Panc1 (cell line): ENCODE results near the gene DRAXIN. TPM values are rescaled to one million over a fixed set of nuclear protein-coding genes. Genes with fewer than 3 reads are reported as not detected.

Source experiments
- ATAC-seq: fragments of 200-7000 bp; cut with Tn5 transposase; 2 replicates; pipeline ENCODE4 v1.9.1; 2020; ENCODE audit warnings: mild to moderate bottlenecking, moderate library complexity
- BruUV-seq: library from RNA; stranded (reverse); fragments of 400-500 nt; replicated peaks from 2 replicates; lab custom pipeline; 2021; lab: Mats Ljungman, UMichigan
- CTCF ChIA-PET: fragments of 300-600 bp; sonication (Branson Sonifier 250); formaldehyde crosslinking; loops from one replicate; lab custom pipeline; 2022; ENCODE audit warnings: antibody characterized with exemption; lab: Charles Lee
- POLR2A ChIA-PET: fragments of 300-600 bp; sonication (Branson Sonifier 250); formaldehyde crosslinking; loops from one replicate; lab custom pipeline; 2022; ENCODE audit warnings: antibody characterized with exemption; lab: Charles Lee
- DNase-seq: peaks from one replicate; pipeline ENCODE4 v3.0.0-alpha.2; 2010; ENCODE audit warnings: low read depth, low spot score
- H3K27ac ChIP-seq: 2 replicates; pipeline ENCODE4 v1.5.1; 2011; ENCODE audit warnings: mild to moderate bottlenecking, low read length, inconsistent platforms
- H3K27me3 ChIP-seq: fragments of 200-500 bp; sonication (Bioruptor generic); 2 replicates; pipeline ENCODE4 v1.6.0; 2014; ENCODE audit warnings: low read length, inconsistent platforms; ENCODE audit not compliant: control insufficient read depth, insufficient read depth
- H3K36me3 ChIP-seq: fragments of 200-500 bp; sonication (Bioruptor generic); 2 replicates; pipeline ENCODE4 v1.5.1; 2014; ENCODE audit warnings: inconsistent platforms, mild to moderate bottlenecking, low read length, moderate library complexity; ENCODE audit not compliant: control insufficient read depth, insufficient read depth
- H3K4me1 ChIP-seq: 2 replicates; pipeline ENCODE4 v1.5.1; 2011; ENCODE audit warnings: inconsistent platforms, mild to moderate bottlenecking, low read length, moderate library complexity; ENCODE audit not compliant: control insufficient read depth, insufficient read depth
- H3K4me3 ChIP-seq, 2 experiments: 2 replicates each; pipeline ENCODE4 v1.5.1; 2011 to 2012; ENCODE audit warnings: low read depth in 2 of 2, low read length in 2 of 2, mild to moderate bottlenecking in 2 of 2, inconsistent platforms in 1 of 2, moderate library complexity in 1 of 2
- H3K9me3 ChIP-seq: fragments of 200-500 bp; sonication (Bioruptor generic); 2 replicates; pipeline ENCODE4 v1.5.1; 2014; ENCODE audit warnings: low read depth, mild to moderate bottlenecking, inconsistent platforms, low read length, moderate library complexity; ENCODE audit not compliant: control insufficient read depth, insufficient read depth
- CTCF ChIP-seq: fragments of 450-650 bp; IDR thresholded peaks from 2 replicates; pipeline ENCODE4 v1.5.1; 2017; ENCODE audit warnings: mild to moderate bottlenecking
- POLR2AphosphoS5 ChIP-seq: IDR thresholded peaks from 2 replicates; pipeline ENCODE4 v1.6.1; 2012; ENCODE audit warnings: mild to moderate bottlenecking, low read depth, low read length, moderate library complexity
- REST ChIP-seq, 2 experiments: IDR thresholded peaks; 2 replicates each; pipeline ENCODE4 v1.6.1; 2011 to 2012; ENCODE audit warnings: low read depth in 2 of 2, control low read depth in 1 of 2, low read length in 1 of 2, mild to moderate bottlenecking in 1 of 2, moderate library complexity in 1 of 2; ENCODE audit not compliant: insufficient read depth in 1 of 2
- SIN3A ChIP-seq: IDR thresholded peaks from 2 replicates; pipeline ENCODE4 v1.6.1; 2012; ENCODE audit warnings: low read depth, mild to moderate bottlenecking, low read length, moderate library complexity, borderline replicate concordance; ENCODE audit not compliant: insufficient read depth
- TCF7L2 ChIP-seq: IDR thresholded peaks from 2 replicates; pipeline ENCODE4 v1.6.1; 2011; ENCODE audit warnings: mild to moderate bottlenecking, low read depth, low read length, inconsistent platforms
- in situ Hi-C: cut with HindIII; loops from 2 replicates; pipeline ENCODE4 v1.10.0; 2016; ENCODE audit warnings: low sequenced_read_pairs, low pct_unique_long_range_greater_than_20kb
- intact Hi-C: fragments of 100-400 bp; cut with micrococcal nuclease; formaldehyde crosslinking; loops from one replicate; pipeline ENCODE4 v1.10.0; 2022; ENCODE audit not compliant: unreplicated experiment
- total RNA-seq: library from RNA; stranded (reverse); gene quantifications from one replicate; pipeline ENCODE4 v1.2.1, GENCODE V29; 2021; ENCODE audit not compliant: unreplicated experiment

Gene DRAXIN
- total RNA-seq, 1 experiment from 2014 or later: 0.13 TPM

GRCh38 chr1:11729498-11730428 lies 38.3 kb downstream of the DRAXIN start:
- Histone ChIP-seq H3K4me1 (peaks cover 11% of the 10 kb centered on the region; the same call in 1 of the 2 replicates), H3K9me3 (no peaks in the 10 kb centered on the region), H3K27ac (no peak overlapping the region), H3K4me3 (no peak overlapping the region), H3K36me3 (no peaks in the 10 kb centered on the region), H3K27me3 (no peaks in the 10 kb centered on the region)
- BruUV-seq: no TSS peak
- DNase-seq: no peak
- ATAC-seq: no peak
- intact Hi-C loops (no loop called here), in situ Hi-C loops (no loop called here)
- ChIA-PET CTCF (no interaction called here), POLR2A (no interaction called here)
- TF ChIP-seq REST (IDR thresholded peaks at IDR 0.05; ENCODE audit: insufficient read depth in 1 of 2, low read depth in 2 of 2, low read length in 1 of 2) (no peak), TCF7L2 (no peak)

GRCh38 chr1:11730429-11730891 lies 39.0 kb downstream of the DRAXIN start:
- Histone ChIP-seq H3K9me3 (no peaks in the 10 kb centered on the region), H3K27me3 (no peaks in the 10 kb centered on the region), H3K36me3 (no peaks in the 10 kb centered on the region), H3K4me1 (peaks cover 12% of the 10 kb centered on the region; the same call in 1 of the 2 replicates), H3K27ac (peak overlapping the region; percentile 50; the same call in 1 of the 2 replicates), H3K4me3 (no peak overlapping the region)
- no peak for TF ChIP-seq CTCF
- TF ChIP-seq SIN3A: no peak
- no peak for TF ChIP-seq REST (IDR thresholded peaks at IDR 0.05; ENCODE audit: insufficient read depth in 1 of 2, low read depth in 2 of 2, low read length in 1 of 2)
- no peak for TF ChIP-seq TCF7L2
- no peak for TF ChIP-seq POLR2AphosphoS5
- no peak for ATAC-seq
- no peak for DNase-seq
- ChIA-PET CTCF (no interaction called here), POLR2A (no interaction called here)
- intact Hi-C loops (no loop called here), in situ Hi-C loops (no loop called here)
- no TSS peak for BruUV-seq
